Glomerular visceral epithelial cell (primary cell): Measurements from ENCODE around the gene DENND2D.
A peak's percentile ranks its signal among the peaks of the same experiment; 100 is the strongest.
"Not testable (repeated sequence)": the region's sequence is repeated elsewhere in the genome, so short reads cannot be mapped to it uniquely, and the experiment has no call there.

Experiments used
- DNase-seq: peaks from one replicate; pipeline ENCODE4 v3.0.0-alpha.2; 2016; ENCODE audit errors: extremely low spot score

The DENND2D gene

DNA sequence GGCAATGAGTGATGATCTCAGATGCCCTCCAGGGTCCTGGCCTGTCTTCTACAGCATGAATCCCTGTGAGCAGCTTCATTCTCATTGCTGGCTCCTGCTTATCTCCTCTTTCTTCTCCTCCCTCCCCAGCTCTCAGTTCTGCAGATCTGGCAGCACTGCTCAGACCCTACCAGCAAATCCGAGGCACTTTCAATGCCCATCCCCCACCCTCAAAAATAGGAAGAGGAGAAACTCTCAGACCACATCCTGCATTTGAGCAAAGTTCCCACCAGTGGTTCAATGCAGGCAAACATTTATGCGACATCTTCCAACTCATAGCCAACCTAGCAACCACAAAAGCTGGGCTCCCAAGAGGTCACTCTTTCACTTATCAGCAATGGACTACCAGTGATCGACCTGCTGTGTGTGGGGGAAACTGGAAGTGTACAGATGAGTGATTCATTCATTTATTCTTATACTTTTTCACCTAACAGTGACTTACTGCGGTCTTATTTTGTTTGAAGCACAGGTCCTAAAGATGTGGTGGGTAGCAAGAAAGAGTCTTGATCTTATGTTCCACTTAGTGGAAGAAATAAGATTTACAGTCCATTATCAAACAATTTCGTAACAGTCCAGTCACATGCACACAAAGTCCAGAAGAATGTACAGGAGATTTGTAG is 21.3 kb upstream of the DENND2D start:
- DNase-seq: no peak

DNA sequence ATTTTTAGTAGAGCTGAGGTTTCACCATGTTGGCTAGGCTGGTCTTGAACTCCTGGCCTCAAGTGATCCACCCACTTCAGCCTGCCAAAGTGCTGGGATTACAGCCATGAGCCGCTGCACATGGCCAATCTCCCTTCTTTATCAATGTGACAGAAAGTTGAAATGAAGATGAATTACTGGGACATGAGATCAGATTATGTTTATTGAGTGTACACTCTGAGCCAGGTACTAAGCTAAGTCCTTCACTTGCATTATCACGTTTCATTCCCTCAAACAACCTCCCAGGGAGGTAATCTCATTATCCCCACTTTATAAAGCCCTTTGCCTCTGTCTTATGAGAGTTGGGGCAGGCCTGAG is 20.8 kb upstream of the DENND2D start:
- no peak for DNase-seq

DNA sequence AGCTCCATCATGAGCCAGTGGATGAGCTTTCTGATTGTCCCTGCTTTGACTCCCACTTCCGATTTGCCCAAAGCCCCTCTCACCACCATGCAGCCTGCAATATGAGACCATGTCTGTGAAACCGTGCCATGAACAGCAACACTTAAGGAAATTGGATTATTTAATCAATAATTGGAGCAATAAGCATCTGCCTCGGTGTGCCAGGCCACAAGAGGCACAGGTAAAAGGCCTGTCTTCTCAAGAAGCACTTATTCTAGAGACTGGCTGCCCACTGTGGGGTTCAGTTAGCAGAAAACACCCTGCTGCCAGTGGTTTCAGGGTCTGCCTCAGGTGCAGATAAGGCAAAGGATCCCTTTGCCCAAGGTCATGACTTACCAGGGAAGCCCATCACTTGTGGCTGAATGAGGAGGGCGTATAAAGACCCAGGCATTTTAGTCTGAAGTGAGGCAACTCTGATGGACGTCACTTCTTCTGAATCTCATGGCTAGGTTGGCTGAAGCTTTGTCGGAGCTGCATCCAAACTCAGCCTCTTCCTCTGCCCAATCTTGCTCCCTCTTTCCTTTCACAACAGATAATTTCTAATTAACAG is 19.9 kb upstream of the DENND2D start:
- no peak for DNase-seq

DNA sequence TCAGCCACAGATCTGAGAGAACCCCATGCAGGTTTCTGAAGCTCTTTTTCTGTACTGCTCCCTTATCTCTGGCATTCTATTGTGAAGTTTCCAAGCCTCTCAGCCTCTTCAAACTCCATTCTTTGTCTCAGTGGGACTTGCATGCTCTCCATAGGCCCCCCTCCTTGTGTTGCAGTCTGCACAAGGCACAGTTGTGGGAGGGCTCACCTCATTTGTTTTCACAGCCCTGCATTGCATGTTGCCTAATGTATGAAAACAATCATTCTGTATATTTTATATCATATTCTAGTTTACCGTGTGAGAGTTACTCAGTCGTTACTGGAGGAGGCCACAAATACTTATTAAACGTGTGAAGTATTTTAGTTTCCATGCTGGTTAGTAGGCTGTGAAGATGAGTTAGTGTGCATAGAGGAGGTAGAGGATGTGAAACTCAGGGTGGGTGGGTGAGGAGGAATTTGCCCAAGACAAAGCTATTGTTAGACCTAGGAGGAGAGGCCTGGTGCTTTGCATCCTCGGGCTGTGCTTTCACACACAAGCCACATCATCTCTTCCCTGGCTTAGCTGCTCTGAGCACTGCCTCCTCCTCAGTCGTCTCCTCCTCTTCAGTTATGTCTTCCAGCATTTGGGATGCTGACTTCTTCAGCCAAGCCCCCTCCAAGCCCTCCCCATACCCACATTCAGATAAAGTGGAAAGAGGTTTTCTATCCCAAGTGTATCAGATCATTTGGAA is 19.3 kb upstream of the DENND2D start:
- DNase-seq: no peak

- DNase-seq: no peak
These were observed 18.5 kb upstream of the DENND2D start for GRCh38 chr1:111218701-111219556.

GRCh38 chr1:111217183-111217910 is 16.9 kb upstream of the DENND2D start:
- no peak for DNase-seq

- no peak for DNase-seq
These were observed 16.3 kb upstream of the DENND2D start for GRCh38 chr1:111216751-111217150.

GRCh38 chr1:111215285-111215684 is 14.8 kb upstream of the DENND2D start:
- not testable (repeated sequence) for DNase-seq

DNA sequence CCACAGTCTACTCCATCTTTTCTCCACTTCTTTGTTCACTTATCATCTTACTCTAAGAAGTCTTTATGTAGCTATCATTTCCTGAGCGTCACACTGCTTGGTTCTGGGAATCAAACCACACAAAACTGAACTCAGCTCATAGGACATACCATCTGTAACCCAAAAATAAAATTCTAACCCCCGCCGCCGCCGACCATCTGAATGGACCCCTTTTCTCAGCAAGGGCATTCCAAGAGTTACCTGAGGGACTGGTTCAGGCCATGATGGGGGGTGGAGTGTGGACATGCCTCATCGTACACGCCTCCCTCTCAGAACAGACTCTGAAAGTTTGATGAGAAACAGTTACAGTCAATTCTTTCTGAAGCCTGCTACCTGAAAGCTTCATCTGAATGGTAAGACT is 14.4 kb upstream of the DENND2D start:
- DNase-seq: no peak

- DNase-seq: no peak
These were observed 13.8 kb upstream of the DENND2D start for GRCh38 chr1:111214074-111214801.

- DNase-seq: no peak
These were observed 13.0 kb upstream of the DENND2D start for GRCh38 chr1:111213412-111213811.

- DNase-seq: no peak
These were observed 12.3 kb upstream of the DENND2D start for GRCh38 chr1:111212634-111213335.

- DNase-seq: no peak
These were observed 11.5 kb upstream of the DENND2D start for GRCh38 chr1:111211921-111212320.

GRCh38 chr1:111209622-111210021 is 9.2 kb upstream of the DENND2D start:
- no peak for DNase-seq

- no peak for DNase-seq
These were observed 8.5 kb upstream of the DENND2D start for GRCh38 chr1:111208921-111209320.

DNA sequence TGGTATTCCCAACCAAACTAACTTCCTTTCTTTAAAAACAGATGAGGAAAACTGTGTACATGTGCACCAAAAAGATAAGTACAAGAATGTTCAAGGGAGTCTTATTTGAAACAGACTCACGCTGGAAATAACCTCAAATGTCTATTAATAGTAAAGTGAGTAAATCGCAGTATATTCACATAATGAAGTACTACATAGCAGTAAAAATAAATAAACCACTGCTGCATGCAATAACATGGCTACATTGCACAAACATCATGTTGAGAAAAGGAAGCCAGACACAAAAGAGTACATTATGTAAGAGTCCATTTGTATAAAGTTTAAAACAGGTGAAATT is 5.2 kb upstream of the DENND2D start:
- DNase-seq: no peak

DNA sequence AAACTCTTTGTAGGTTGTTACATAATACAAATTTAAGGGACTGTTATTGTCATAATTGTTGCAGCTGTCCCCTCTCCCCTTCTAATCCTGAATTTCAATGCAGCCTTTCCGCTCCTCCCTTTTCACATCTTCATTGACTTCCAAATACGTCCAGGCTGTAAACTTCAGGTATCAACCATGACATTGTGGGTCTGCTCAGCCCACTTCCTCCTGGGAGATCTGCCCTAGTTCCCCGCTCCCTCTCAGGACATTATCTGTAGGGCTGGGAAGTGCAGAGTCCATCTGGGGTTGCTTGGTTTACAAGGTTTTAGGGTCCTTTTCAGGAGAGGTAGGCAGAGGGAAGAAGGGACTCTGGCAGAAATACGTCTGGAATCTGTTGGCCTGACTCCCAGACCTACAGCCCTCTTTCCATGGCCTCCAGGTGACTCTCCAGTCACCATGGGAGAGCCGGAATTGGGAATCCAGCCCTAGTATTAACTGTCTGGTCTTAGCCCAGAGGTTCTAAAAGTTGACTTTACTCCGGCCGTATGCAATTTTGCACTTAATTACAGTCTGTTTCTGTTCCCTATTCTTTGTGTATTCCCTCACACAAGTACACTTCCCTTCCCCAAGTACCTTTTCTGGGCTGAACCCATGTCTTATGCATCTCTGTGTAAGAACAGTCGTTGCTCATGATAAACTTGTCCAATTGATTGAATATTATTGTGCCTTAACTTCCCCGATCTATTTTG is 4.7 kb upstream of the DENND2D start:
- no peak for DNase-seq

DNA sequence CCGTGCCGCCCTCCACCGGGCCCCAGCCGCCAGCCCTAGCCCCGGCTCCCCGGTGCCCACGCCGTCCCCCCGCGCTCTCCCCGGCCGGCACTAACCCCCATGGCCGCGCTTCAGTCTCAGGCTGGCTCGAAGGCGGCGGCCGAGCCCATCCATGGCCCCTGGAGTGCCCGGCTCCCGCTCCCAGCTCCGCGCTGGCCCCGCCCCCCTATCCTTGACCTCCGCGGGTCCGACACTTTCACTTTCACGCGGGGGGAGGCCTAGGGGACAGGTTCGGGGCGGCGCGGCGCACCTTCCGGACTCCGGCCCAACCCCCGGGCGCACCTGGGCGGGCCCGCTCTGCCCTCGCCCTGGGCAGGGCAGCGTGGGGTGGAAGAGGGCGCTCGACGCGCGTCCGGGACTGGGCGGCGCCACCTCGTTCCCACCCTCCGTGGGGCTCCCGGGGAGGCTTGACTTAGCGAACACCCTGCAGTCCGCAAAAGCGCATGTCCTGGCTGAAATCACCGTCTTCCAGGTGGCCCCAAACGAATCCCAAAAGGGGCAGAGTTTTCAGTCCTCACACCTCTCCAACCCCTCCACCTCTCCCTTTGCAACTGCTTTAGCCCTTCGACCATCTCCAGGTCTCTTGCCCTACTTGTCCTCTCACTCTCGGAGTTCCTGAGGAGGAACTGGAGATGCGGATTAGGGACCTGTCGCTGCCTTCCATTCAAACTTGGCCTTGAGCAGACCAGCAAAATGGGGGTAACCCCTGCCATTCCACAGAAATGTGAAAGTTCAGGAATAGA is 3.9 kb upstream of the DENND2D start:
- no peak for DNase-seq

DNA sequence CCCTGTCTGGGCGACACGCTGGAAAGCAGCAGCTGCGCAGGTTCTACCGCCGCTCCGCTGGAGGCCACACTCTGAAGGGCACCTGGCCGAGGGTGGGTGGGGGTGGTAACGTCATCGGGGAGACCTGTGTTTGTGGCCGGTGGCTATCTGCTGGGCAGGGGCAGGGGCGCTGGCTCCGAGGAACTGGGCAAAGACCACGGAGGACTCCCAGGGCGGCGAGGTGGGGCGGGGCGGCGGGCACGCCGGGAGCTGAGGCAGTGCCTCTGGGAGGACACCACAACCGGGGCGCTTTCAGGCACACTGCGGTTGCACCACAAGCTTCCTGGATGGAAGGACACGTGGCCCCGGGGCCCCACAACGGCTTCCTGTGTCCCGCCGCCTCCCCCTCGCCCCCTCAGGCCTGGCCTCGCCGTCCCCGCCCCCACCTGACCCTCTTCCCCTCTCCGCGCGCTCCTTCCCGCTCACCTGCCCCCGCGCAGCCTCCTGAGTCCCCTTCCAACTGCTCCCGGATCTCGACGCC is 3.3 kb upstream of the DENND2D start:
- peak; percentile 70 for DNase-seq
